DND-41 (cell line): Measurements from ENCODE around the gene ALPL.

ENCODE experiments used
- CTCF ChIP-seq: IDR thresholded peaks from 2 replicates; pipeline ENCODE4 v1.5.1; 2012; ENCODE audit warnings: borderline replicate concordance, low read length, moderate library complexity, mild to moderate bottlenecking; ENCODE audit not compliant: poor library complexity, severe bottlenecking; ENCODE audit errors: extremely low read depth
- EZH2 ChIP-seq: IDR thresholded peaks from 3 replicates; pipeline ENCODE4 v1.6.1; 2012; ENCODE audit warnings: borderline replicate concordance, low read depth, mild to moderate bottlenecking, moderate library complexity, low read length, inconsistent platforms; ENCODE audit not compliant: severe bottlenecking

DNA sequence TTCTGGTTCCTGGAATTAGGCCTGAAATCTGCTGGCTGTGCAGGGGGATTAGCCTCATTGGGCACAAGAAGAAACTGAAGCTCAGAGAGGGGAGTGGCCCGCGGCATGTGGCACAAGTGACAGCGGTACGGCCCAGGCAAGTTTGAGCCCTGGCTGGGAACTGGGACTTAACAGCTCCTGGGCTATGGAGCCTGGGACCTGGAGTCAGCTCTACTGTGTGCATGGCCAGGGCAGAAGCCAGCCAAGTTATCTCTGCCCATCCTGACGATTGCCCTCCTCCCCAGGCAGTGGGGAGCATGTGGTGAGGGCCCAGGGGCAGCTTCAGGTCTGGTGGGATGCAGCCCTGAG lies 61.3 kb downstream of the ALPL start:
- TF ChIP-seq CTCF (no peak), EZH2 (no peak)
